ENCODE data around the gene TMCO4.

The TMCO4 gene

GRCh38 chr1:19696820-19697219, 102.9 kb downstream of the TMCO4 start:
- no peaks in the 10 kb centered on the region for H3K27me3 Mint-ChIP-seq

GRCh38 chr1:19695772-19696171, 103.9 kb downstream of the TMCO4 start:
- no peak overlapping the region for H3K27ac Mint-ChIP-seq
- ATAC-seq (replicated peaks) (no peak), DNase-seq (no peak)
- peaks cover 7 to 13% of the 10 kb centered on the region in 2 donors for H3K4me1 Mint-ChIP-seq
- H3K9me3 Mint-ChIP-seq = peaks cover 3 to 4% of the 10 kb centered on the region in 2 donors
- no peaks in the 10 kb centered on the region for H3K27me3 Mint-ChIP-seq
- no peak overlapping the region for H3K4me3 Mint-ChIP-seq
- peaks cover 48 to 63% of the 10 kb centered on the region in 2 donors for H3K36me3 Mint-ChIP-seq

More at GRCh38 chr1:19696820-19697219, 102.9 kb downstream of the TMCO4 start:
- no peak for DNase-seq
- Mint-ChIP-seq H3K4me3 (no peak overlapping the region), H3K9me3 (peaks cover 3 to 4% of the 10 kb centered on the region in 2 donors), H3K36me3 (peaks cover 39 to 53% of the 10 kb centered on the region in 2 donors), H3K27ac (no peak overlapping the region), H3K4me1 (peaks cover 7 to 13% of the 10 kb centered on the region in 2 donors)
- no peak for ATAC-seq (replicated peaks)

- H3K36me3 Mint-ChIP-seq = peaks cover 55 to 71% of the 10 kb centered on the region in 2 donors
- H3K27ac Mint-ChIP-seq = no peak overlapping the region
- ATAC-seq (replicated peaks) = no peak
Observed at GRCh38 chr1:19694298-19694697, 105.4 kb downstream of the TMCO4 start.

GRCh38 chr1:19690342-19690741, 109.4 kb downstream of the TMCO4 start:
- no peak overlapping the region for H3K4me3 Mint-ChIP-seq
- H3K27me3 Mint-ChIP-seq = no peaks in the 10 kb centered on the region
- peaks cover 0 to 7% of the 10 kb centered on the region in 2 donors for H3K4me1 Mint-ChIP-seq
- DNase-seq (no peak), ATAC-seq (replicated peaks) (no peak)
- H3K36me3 Mint-ChIP-seq = peaks cover 63 to 77% of the 10 kb centered on the region in 2 donors
- H3K27ac Mint-ChIP-seq = no peak overlapping the region
- peaks cover 7 to 8% of the 10 kb centered on the region in 2 donors for H3K9me3 Mint-ChIP-seq

More at GRCh38 chr1:19694298-19694697, 105.4 kb downstream of the TMCO4 start:
- DNase-seq = no peak
- Mint-ChIP-seq H3K4me3 (no peak overlapping the region), H3K9me3 (peaks cover 7 to 9% of the 10 kb centered on the region in 2 donors), H3K4me1 (peaks cover 7 to 20% of the 10 kb centered on the region in 2 donors), H3K27me3 (no peaks in the 10 kb centered on the region)

- peak; percentile 61 to 66 for ATAC-seq (replicated peaks)
- Mint-ChIP-seq H3K4me3 (no peak overlapping the region), H3K9me3 (peaks cover 7 to 8% of the 10 kb centered on the region in 2 donors), H3K27me3 (no peaks in the 10 kb centered on the region), H3K4me1 (peaks cover 0 to 7% of the 10 kb centered on the region in 2 donors), H3K36me3 (peaks cover 62 to 75% of the 10 kb centered on the region in 2 donors), H3K27ac (peak overlapping the region; percentile 25)
- DNase-seq = peak; percentile 26
Observed at GRCh38 chr1:19689856-19690255, 109.9 kb downstream of the TMCO4 start.

- ATAC-seq (replicated peaks) = no peak
- peaks cover 7 to 8% of the 10 kb centered on the region in 2 donors for H3K9me3 Mint-ChIP-seq
- H3K27me3 Mint-ChIP-seq = no peaks in the 10 kb centered on the region
- peaks cover 0 to 7% of the 10 kb centered on the region in 2 donors for H3K4me1 Mint-ChIP-seq
- H3K27ac Mint-ChIP-seq = peak overlapping the region; percentile 37
- no peak overlapping the region for H3K4me3 Mint-ChIP-seq
- H3K36me3 Mint-ChIP-seq = peaks cover 58 to 70% of the 10 kb centered on the region in 2 donors
- DNase-seq = no peak
Observed at GRCh38 chr1:19689085-19689757, 110.5 kb downstream of the TMCO4 start.

GRCh38 chr1:19688041-19688842, 111.5 kb downstream of the TMCO4 start:
- H3K27ac Mint-ChIP-seq = no peak overlapping the region
- peaks cover 7 to 8% of the 10 kb centered on the region in 2 donors for H3K9me3 Mint-ChIP-seq
- no peaks in the 10 kb centered on the region for H3K27me3 Mint-ChIP-seq
- ATAC-seq (replicated peaks) (no peak), DNase-seq (no peak)
- H3K4me3 Mint-ChIP-seq = no peak overlapping the region
- H3K4me1 Mint-ChIP-seq = peaks cover 0 to 7% of the 10 kb centered on the region in 2 donors
- H3K36me3 Mint-ChIP-seq = peaks cover 57 to 65% of the 10 kb centered on the region in 2 donors

- Mint-ChIP-seq H3K4me3 (no peak overlapping the region), H3K36me3 (peaks cover 57 to 66% of the 10 kb centered on the region in 2 donors), H3K4me1 (peaks cover 0 to 7% of the 10 kb centered on the region in 2 donors), H3K9me3 (peaks cover 7 to 8% of the 10 kb centered on the region in 2 donors), H3K27ac (no peak overlapping the region), H3K27me3 (no peaks in the 10 kb centered on the region)
- ATAC-seq (replicated peaks) (no peak), DNase-seq (no peak)
Observed at GRCh38 chr1:19687414-19687813, 112.3 kb downstream of the TMCO4 start.

GRCh38 chr1:19685994-19686393, 113.7 kb downstream of the TMCO4 start:
- Mint-ChIP-seq H3K4me1 (peaks cover 0 to 7% of the 10 kb centered on the region in 2 donors), H3K4me3 (no peak overlapping the region), H3K27ac (no peak overlapping the region), H3K9me3 (peaks cover 7% of the 10 kb centered on the region in 2 donors), H3K36me3 (peaks cover 46 to 57% of the 10 kb centered on the region in 2 donors), H3K27me3 (no peaks in the 10 kb centered on the region)
- no peak for ATAC-seq (replicated peaks)
- DNase-seq = no peak

- peaks cover 4% of the 10 kb centered on the region in 2 donors for H3K9me3 Mint-ChIP-seq
- no peak overlapping the region for H3K27ac Mint-ChIP-seq
- no peaks in the 10 kb centered on the region for H3K4me1 Mint-ChIP-seq
- no peak for DNase-seq
- H3K27me3 Mint-ChIP-seq = no peaks in the 10 kb centered on the region
- peaks cover 32 to 43% of the 10 kb centered on the region in 2 donors for H3K36me3 Mint-ChIP-seq
- no peak for ATAC-seq (replicated peaks)
- no peak overlapping the region for H3K4me3 Mint-ChIP-seq
Observed at GRCh38 chr1:19684677-19685076, 115.0 kb downstream of the TMCO4 start.

- no peak overlapping the region for H3K27ac Mint-ChIP-seq
- H3K36me3 Mint-ChIP-seq = peaks cover 22 to 31% of the 10 kb centered on the region in 2 donors
- no peak for ATAC-seq (replicated peaks)
- no peak for DNase-seq
- H3K4me3 Mint-ChIP-seq = no peak overlapping the region
- H3K4me1 Mint-ChIP-seq = no peaks in the 10 kb centered on the region
- no peaks in the 10 kb centered on the region for H3K27me3 Mint-ChIP-seq
- H3K9me3 Mint-ChIP-seq = peaks cover 0 to 4% of the 10 kb centered on the region in 2 donors
Observed at GRCh38 chr1:19683351-19683750, 116.4 kb downstream of the TMCO4 start.

- H3K36me3 Mint-ChIP-seq = peaks cover 18 to 26% of the 10 kb centered on the region in 2 donors
- H3K9me3 Mint-ChIP-seq = peaks cover 0 to 4% of the 10 kb centered on the region in 2 donors
- ATAC-seq (replicated peaks) (no peak), DNase-seq (no peak)
- no peak overlapping the region for H3K27ac Mint-ChIP-seq
- H3K4me1 Mint-ChIP-seq = no peaks in the 10 kb centered on the region
- no peak overlapping the region for H3K4me3 Mint-ChIP-seq
- H3K27me3 Mint-ChIP-seq = no peaks in the 10 kb centered on the region
Observed at GRCh38 chr1:19682901-19683300, 116.8 kb downstream of the TMCO4 start.

GRCh38 chr1:19682257-19682656, 117.5 kb downstream of the TMCO4 start:
- Mint-ChIP-seq H3K9me3 (peaks cover 0 to 1% of the 10 kb centered on the region in 2 donors), H3K36me3 (peaks cover 12 to 20% of the 10 kb centered on the region in 2 donors), H3K4me1 (no peaks in the 10 kb centered on the region), H3K27me3 (no peaks in the 10 kb centered on the region), H3K27ac (no peak overlapping the region), H3K4me3 (no peak overlapping the region)
- ATAC-seq (replicated peaks) (no peak), DNase-seq (no peak)

- Mint-ChIP-seq H3K27me3 (peaks cover 2 to 11% of the 10 kb centered on the region in 2 donors), H3K4me3 (no peak overlapping the region)
- DNase-seq = no peak
Observed at GRCh38 chr1:19680644-19681043, 119.1 kb downstream of the TMCO4 start.

More at GRCh38 chr1:19680644-19681043, 119.1 kb downstream of the TMCO4 start:
- no peak for ATAC-seq (replicated peaks)
- Mint-ChIP-seq H3K4me1 (no peaks in the 10 kb centered on the region), H3K9me3 (no peaks in the 10 kb centered on the region), H3K36me3 (peaks cover 4 to 8% of the 10 kb centered on the region in 2 donors), H3K27ac (no peak overlapping the region)

All from stimulated activated naive B cell treated with anti-CD40 and anti-IgM and Interleukin-4, amounts not matched to agents 10 μg/mL and 1 μg/mL and 100 μg/mL, for 72 hours (primary cell).